Measurements from ENCODE around the gene NIT2.

DNA sequence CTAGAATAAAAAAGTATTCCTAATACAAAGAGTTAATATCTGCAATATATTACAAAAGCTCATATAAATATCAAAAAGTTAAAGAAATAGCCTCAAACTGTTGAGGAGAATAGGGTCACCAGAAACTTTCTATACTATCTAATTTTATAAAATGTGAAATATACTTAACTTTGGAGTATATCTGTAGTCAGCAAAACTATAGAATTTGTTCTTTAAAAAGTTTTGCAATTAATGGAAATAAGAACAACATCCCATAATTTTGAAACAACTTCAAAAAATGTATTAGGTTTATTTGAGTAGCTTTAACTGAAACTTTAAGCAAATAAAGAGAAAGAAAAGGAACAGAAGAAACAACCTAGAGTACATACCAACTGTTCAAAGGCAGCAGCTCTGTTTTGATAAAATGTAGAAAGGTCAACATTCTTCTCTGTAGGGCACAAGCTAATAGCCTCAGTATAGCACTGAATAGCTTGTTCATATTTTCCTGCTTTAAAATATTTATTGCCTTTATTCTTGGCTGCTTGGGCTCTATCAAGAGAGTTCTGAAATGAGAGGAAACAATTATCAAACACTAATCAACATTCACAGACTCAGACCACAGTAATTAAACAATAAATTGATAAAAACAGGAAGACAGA lies 52.0 kb downstream of the NIT2 start:
- no peak for TF ChIP-seq CTCF (IDR thresholded peaks at IDR 0.05)
- TF ChIP-seq EP300 (IDR thresholded peaks at IDR 0.05): no peak
